Fibroblast of the aortic adventitia (primary cell): ENCODE results near the gene PAPLN. TPM values are rescaled to one million over a fixed set of nuclear protein-coding genes. Genes with fewer than 3 reads are reported as not detected.
A peak's percentile ranks its signal among the peaks of the same experiment; 100 is the strongest.

Source experiments
- DNase-seq: peaks from one replicate; pipeline ENCODE4 v3.0.0-alpha.2; 2010; ENCODE audit warnings: low read depth
- H3K4me3 ChIP-seq: 2 replicates; pipeline ENCODE4 v1.5.1; 2011; ENCODE audit warnings: low read depth, mild to moderate bottlenecking, control low read depth, low read length, moderate library complexity
- CTCF ChIP-seq: IDR thresholded peaks from 2 replicates; pipeline ENCODE4 v1.5.1; 2011; ENCODE audit warnings: mild to moderate bottlenecking, low read length, control low read depth, inconsistent platforms; ENCODE audit not compliant: insufficient read depth
- total RNA-seq: library from RNA; depleted of rRNA; stranded (reverse); fragments of >200 nt; gene quantifications from 2 replicates; pipeline ENCODE4 v1.2.3, GENCODE V29; 2012; ENCODE audit warnings: low replicate concordance

PAPLN gene
- total RNA-seq, 1 donor, result 3.0 TPM

- no peak overlapping the region for H3K4me3 ChIP-seq
- DNase-seq, result no peak
- no peak for TF ChIP-seq CTCF
These were observed 35.1 kb downstream of the PAPLN start for GRCh38 chr14:73272393-73272792.

GRCh38 chr14:73273799-73274198 lies 36.5 kb downstream of the PAPLN start:
- H3K4me3 ChIP-seq, result no peak overlapping the region
- no peak for TF ChIP-seq CTCF
- DNase-seq, result no peak

GRCh38 chr14:73276836-73277235 lies 39.5 kb downstream of the PAPLN start:
- DNase-seq, result no peak
- no peak overlapping the region for H3K4me3 ChIP-seq
- no peak for TF ChIP-seq CTCF

- no peak for TF ChIP-seq CTCF
- DNase-seq, result no peak
These were observed 40.1 kb downstream of the PAPLN start for GRCh38 chr14:73277376-73277775.

GRCh38 chr14:73280903-73281302 lies 43.6 kb downstream of the PAPLN start:
- no peak for DNase-seq
- TF ChIP-seq CTCF, result no peak
- H3K4me3 ChIP-seq, result no peak overlapping the region

More at GRCh38 chr14:73277376-73277775, 40.1 kb downstream of the PAPLN start:
- H3K4me3 ChIP-seq, result no peak overlapping the region

GRCh38 chr14:73283608-73284379 lies 46.5 kb downstream of the PAPLN start:
- TF ChIP-seq CTCF, result peak; percentile 26
- H3K4me3 ChIP-seq, result no peak overlapping the region
- peak; percentile 38 for DNase-seq

GRCh38 chr14:73285979-73286378 lies 48.7 kb downstream of the PAPLN start:
- no peak for DNase-seq
- TF ChIP-seq CTCF, result no peak
- H3K4me3 ChIP-seq, result no peak overlapping the region
